ENCODE measurements around the gene ABCD2. TPM values are rescaled to one million over a fixed set of nuclear protein-coding genes. Genes with fewer than 3 reads are reported as not detected.

ABCD2 gene
- total RNA-seq, 3 donors from 2014 or later = 0.52 to 1.1 (median 0.55) TPM

DNA sequence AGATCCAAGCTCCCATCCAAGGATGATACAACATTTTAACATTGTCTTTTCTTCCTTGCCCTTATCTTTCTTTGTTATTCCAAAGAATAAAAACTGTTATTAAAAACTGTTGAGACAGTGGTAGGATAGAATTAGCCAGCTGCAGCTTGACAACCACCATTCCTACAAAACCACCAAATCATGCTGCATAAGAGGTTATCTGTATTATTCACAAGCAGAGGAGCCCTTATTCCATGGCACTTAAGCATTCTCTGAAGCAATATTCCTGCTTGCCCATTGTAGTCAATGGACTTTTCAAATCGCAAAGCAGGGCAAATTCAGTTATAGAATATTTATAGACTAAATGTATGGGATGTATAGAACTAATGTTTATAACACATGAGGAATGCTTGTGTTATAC lies 3.4 kb downstream of the ABCD2 start:
- TF ChIP-seq, protein P1, sequence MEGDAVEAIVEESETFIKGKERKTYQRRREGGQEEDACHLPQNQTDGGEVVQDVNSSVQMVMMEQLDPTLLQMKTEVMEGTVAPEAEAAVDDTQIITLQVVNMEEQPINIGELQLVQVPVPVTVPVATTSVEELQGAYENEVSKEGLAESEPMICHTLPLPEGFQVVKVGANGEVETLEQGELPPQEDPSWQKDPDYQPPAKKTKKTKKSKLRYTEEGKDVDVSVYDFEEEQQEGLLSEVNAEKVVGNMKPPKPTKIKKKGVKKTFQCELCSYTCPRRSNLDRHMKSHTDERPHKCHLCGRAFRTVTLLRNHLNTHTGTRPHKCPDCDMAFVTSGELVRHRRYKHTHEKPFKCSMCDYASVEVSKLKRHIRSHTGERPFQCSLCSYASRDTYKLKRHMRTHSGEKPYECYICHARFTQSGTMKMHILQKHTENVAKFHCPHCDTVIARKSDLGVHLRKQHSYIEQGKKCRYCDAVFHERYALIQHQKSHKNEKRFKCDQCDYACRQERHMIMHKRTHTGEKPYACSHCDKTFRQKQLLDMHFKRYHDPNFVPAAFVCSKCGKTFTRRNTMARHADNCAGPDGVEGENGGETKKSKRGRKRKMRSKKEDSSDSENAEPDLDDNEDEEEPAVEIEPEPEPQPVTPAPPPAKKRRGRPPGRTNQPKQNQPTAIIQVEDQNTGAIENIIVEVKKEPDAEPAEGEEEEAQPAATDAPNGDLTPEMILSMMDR (IDR thresholded peaks at IDR 0.05) = no peak
- no peak for DNase-seq
- intact Hi-C loops (cut with DNase I, micrococcal nuclease) = no loop called here
- H3K9me3 ChIP-seq = no peaks in the 10 kb centered on the region
- H3K4me3 ChIP-seq = no peak overlapping the region
- no peak for ATAC-seq
- no peaks in the 10 kb centered on the region for H3K36me3 ChIP-seq (ENCODE audit: low read depth)
- peaks cover 2% of the 10 kb centered on the region for H3K4me1 ChIP-seq (ENCODE audit: low read depth)

DNA sequence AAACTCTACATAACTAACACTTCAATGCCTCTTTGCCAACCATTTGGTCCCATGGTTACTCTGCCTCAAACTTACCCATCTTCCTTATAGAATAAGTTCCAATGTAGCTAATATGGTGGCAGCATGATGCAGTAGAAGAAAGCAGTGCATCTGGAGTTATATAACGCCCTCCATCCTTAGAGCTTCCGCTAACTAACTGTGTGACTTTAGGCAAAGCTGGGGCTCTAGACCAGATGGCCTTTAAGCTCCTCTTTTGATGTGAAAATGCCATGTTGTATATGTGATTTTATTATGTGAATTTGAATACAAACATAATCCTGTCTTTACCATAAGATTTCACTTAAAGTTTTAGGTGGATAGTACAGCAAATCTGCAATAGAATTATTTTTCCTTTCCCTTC lies 6.1 kb downstream of the ABCD2 start:
- Histone ChIP-seq H3K4me3 (no peak overlapping the region), H3K9me3 (no peaks in the 10 kb centered on the region), H3K4me1 (ENCODE audit: low read depth) (no peaks in the 10 kb centered on the region), H3K36me3 (ENCODE audit: low read depth) (no peaks in the 10 kb centered on the region)
- TF ChIP-seq, protein P1 (IDR thresholded peaks at IDR 0.05) = no peak
- ATAC-seq (no peak), DNase-seq (no peak)
- intact Hi-C loops (cut with DNase I, micrococcal nuclease) = no loop called here

DNA sequence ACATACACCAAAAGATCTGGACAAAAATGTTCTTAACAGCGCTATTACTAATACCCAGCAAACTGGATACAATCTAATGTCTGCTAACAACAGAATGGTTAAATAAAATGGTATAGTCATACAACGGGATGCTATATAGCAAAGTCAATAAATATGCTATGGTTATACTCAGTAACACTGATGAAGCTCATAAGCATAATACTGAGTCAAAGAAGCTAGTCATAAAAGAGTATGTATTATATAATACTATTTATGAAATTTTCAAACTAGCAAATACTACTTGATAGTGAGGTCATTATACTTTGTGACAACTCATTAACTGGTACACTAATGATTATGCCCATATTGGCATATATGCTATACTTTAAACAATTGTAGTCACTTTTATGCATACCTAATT lies 7.4 kb downstream of the ABCD2 start:
- H3K4me1 ChIP-seq (ENCODE audit: low read depth) = no peaks in the 10 kb centered on the region
- DNase-seq (no peak), ATAC-seq (no peak)
- TF ChIP-seq, protein P1 (IDR thresholded peaks at IDR 0.05) = no peak
- no peaks in the 10 kb centered on the region for H3K36me3 ChIP-seq (ENCODE audit: low read depth)
- H3K9me3 ChIP-seq = no peaks in the 10 kb centered on the region
- no peak overlapping the region for H3K4me3 ChIP-seq
- intact Hi-C loops (cut with DNase I, micrococcal nuclease) = no loop called here

DNA sequence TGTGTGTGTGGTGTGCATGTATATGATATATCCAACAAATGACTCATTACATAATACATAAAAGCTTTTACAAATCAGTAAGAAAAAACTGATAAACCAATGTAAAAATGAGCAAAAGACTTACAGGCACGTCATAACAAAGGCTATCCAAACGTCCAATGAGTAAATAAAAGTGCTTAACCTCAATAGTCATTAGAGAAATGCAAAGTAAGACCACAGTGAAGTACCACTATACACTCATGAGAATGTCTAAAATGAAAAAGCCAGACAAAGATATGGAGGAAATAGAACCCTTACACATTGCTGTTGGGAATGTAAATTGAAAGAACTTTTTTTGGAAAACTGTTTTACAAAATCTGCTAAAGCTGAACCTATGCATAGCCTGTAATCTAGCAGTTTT lies 7.8 kb downstream of the ABCD2 start:
- no peak overlapping the region for H3K4me3 ChIP-seq
- no peak for DNase-seq
- H3K36me3 ChIP-seq (ENCODE audit: low read depth) = no peaks in the 10 kb centered on the region
- TF ChIP-seq, protein P1 (IDR thresholded peaks at IDR 0.05) = no peak
- intact Hi-C loops (cut with DNase I, micrococcal nuclease) = no loop called here
- H3K9me3 ChIP-seq = no peaks in the 10 kb centered on the region
- no peaks in the 10 kb centered on the region for H3K4me1 ChIP-seq (ENCODE audit: low read depth)
- no peak for ATAC-seq

DNA sequence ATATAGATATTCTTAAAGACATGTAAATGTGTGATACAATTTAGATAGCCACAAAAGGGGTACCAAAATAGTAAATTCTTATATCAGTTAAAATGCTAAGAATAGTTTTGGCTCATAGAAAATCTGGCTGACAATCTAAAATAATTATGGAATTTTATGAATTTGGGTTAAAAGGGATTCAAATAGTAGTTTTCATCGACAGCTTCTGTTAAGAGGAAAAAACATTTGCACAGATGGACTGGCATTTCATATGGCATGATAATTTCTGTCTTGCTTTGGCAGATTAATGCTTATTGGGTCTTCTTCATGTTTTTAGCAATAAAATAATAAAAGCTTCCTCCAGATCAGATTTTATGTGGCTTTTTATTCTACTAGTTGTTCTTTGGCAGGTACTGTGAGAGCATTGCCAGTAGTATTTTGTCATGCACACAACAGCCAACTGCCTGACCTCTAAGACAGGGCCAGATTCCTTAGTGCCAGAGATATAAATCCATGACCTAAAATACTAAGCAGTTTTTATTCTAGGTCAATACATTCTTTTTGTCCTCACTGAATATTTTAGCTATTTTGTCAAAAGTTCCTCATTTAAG lies 9.1 kb downstream of the ABCD2 start:
- intact Hi-C loops (cut with DNase I, micrococcal nuclease) = no loop called here
- Histone ChIP-seq H3K9me3 (no peaks in the 10 kb centered on the region), H3K4me3 (no peak overlapping the region), H3K4me1 (ENCODE audit: low read depth) (no peaks in the 10 kb centered on the region), H3K36me3 (ENCODE audit: low read depth) (no peaks in the 10 kb centered on the region)
- TF ChIP-seq, protein P1 (IDR thresholded peaks at IDR 0.05) = no peak
- DNase-seq (no peak), ATAC-seq (no peak)

All from mucosa of descending colon (tissue), 3 donors.